Embryonic facial prominence (tissue), 1 donor: Measurements from ENCODE around the gene GTF2IRD2.
"Not testable (repeated sequence)": the region's sequence is repeated elsewhere in the genome, so short reads cannot be mapped to it uniquely, and the experiment has no call there.

Source experiments
- DNase-seq: peaks from one replicate; pipeline ENCODE4 v3.0.0-alpha.2; 2016; ENCODE audit errors: extremely low spot score

GTF2IRD2 gene

DNA sequence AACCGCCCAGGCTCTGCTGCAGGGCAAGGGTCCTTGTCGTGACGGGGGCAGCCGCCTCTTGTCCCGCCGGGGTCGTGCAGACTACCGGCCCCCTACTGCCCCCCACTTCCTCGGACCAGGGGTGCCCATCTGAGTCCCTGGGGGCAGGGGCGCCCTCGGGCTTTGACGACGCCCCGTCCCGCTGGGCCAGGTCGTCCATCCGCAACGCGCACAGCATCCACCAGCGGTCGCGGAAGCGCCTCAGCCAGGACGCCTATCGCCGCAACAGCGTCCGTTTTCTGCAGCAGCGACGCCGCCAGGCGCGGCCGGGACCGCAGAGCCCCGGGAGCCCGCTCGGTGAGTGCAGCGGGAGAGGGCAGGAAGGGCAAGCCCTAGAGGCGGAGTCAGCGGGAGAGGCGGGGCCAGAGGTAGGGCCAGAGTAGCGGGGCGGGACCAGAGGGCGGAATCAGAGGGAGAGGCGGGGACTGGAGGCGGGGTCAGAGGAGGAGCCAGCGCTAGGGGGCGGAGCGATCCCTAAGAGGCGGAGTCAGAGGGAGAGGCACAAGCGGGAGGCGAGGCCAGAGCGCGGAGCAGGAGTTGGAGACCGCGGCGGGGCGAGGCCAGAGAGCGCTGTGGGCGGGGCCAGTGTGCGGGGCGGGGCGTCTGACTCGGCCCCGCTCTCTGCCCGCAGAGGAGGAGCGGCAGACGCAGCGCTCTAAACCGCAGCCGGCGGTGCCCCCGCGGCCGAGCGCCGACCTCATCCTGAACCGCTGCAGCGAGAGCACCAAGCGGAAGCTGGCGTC lies 62.8 kb downstream of the GTF2IRD2 start:
- peak; percentile 81 for DNase-seq

DNA sequence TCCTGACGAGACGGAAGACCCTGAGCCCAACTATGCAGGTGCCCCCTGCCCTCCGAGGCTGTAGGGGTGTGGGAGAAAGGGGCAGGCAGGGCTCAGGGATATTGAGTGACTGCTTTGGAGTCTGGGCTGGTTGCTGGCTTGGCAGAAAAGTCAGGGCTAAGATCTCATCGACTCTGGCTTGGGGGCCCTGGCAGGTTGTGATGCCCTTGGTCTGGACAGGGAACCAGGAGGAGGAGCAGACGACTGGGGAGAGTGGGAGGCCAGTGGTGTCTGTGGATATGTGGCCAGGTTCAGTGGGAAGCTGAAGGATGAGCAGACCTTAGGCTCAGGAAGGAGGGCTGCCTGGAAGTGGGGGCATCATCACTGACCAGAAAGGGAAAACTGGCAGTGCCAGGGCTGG lies 67.8 kb downstream of the GTF2IRD2 start:
- not testable (repeated sequence) for DNase-seq

DNA sequence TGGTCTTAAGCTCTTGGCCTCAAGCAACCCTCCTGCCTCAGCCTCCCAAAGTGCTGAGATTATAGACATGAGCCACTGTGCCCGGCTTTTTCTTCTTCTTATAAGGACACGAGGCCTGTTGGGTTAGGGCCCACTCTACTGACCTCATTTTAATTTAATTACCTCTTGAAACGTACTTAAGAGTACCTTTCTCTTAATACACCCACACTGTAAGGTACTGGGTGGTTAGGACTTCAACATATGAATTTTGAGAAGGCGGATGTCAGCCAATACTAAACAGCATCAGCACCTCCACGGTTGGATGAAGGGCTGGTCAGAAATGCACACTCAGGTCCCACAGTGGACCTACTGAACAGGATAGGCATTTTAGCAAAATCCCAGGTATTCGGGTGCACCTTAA lies 69.7 kb downstream of the GTF2IRD2 start:
- DNase-seq: not testable (repeated sequence)

DNA sequence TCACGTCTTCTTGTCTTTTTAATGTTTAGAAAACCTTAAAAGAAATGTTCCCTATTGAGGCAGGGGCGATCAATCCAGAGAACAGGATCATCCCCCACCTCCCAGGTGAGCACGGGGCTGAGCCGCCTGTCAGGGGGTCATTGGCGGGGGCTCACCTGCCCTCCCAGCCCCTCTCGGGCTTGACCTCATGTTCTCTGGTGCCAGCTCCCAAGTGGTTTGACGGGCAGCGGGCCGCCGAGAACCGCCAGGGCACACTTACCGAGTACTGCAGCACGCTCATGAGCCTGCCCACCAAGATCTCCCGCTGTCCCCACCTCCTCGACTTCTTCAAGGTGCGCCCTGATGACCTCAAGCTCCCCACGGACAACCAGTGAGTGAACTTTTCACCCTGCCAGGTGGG lies 72.4 kb downstream of the GTF2IRD2 start:
- not testable (repeated sequence) for DNase-seq

DNA sequence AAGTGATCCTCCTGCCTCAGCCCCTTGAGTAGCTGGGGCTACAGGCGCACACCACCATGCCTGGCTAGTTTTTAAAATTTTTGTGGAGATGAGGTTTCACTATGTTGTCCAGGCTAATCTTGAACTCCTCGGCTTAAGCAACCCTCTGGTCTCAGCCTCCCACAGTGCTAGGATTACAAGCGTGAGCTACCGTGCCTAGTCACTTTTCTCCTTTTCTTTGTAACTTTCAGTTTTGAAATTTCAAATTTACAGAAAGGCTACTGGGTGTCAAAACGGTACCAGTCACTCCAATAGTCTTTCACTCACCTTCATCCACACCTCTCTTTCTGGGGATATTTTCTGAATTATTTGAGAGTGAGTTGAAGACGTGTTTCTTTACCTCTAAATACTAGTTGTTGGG lies 76.3 kb downstream of the GTF2IRD2 start:
- not testable (repeated sequence) for DNase-seq

DNA sequence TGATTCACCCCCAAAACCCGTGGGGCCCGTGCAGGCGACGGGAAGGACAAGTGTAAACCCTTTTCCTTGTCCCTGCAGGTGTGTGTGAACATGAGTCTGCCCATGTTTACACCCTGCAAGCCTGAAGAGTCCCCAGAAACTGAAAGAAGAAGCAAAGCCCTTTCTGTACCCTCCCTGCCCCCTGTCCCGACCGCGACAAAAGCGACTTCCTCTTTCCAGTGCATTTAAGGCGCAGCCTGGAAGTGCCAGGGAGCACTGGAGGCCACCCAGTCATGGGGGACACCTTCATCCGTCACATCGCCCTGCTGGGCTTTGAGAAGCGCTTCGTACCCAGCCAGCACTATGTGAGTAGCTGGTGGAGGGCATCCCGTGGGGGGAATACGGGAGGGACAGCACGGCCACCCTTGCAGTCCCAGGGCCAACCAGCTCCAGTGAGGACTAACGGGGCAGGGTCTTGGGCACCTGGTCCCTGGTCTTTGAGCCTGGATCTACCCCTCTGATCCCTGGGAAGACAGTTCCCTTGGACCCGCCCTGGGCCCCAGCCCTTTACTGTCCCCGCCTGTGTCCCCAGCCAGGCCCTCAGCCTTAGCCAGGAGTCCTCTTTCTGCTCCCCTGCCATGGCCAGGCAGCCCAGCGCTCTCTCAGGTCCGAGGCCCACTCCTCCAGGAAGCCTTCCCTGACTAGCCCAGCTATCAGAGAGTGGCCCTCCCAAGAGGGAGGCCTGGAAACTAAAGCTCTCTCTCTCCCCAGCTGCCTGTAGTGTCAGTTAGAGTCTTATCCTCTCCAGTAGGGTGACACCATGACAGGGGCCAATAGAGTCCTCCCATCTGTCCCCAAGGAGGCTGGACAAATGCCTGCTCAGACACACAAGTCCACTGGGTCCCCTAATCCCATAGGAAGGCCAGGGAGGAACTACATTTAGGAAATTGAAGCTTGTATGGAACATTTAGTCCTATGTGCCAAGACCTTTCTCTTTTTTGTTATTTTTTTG lies 77.3 kb downstream of the GTF2IRD2 start, which contains the start of gene NCF1:
TSS of gene NCF1 (plus strand) at position 252 of the 991 bp plus-strand sequence. CDS start at position 273, 21 bp downstream.
- DNase-seq: not testable (repeated sequence)

DNA sequence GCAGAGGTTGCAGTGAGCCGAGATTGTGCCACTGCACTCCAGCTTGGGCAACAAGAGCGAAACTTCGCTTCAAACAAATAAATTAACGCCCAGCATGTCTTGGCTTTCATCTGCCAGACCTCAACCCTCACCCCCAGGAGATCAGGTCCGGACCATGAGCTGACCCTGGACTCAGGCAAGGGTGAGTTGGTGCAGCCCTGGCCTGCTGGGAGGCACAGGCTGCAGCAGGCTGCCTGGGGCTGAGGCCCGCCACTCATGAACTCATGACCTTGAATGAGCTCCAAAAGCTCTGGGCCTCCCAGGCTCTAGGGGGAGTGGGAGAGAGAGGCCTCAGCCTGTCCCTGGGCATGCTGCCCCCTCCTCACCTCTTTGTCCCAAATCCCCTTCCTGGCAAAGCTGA lies 79.3 kb downstream of the GTF2IRD2 start:
- not testable (repeated sequence) for DNase-seq

DNA sequence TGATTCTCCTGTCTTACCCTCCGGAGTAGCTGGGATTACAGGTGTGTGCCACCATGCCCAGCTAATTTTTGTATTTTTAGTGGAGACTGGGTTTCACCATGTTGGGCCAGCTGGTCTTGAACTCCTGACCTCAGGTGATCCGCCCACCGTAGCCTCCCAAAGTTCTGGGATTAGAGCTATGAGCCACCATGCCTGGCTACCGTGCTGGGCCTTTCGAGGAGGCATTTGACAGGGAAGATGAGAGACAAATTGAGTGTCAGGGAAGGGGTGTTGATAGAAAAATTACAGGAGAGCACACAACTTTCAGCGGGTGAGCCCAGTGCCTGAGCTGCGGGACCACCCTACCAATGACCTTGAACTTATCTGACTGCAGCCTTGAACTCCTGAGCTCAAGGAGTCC lies 81.3 kb downstream of the GTF2IRD2 start:
- not testable (repeated sequence) for DNase-seq

DNA sequence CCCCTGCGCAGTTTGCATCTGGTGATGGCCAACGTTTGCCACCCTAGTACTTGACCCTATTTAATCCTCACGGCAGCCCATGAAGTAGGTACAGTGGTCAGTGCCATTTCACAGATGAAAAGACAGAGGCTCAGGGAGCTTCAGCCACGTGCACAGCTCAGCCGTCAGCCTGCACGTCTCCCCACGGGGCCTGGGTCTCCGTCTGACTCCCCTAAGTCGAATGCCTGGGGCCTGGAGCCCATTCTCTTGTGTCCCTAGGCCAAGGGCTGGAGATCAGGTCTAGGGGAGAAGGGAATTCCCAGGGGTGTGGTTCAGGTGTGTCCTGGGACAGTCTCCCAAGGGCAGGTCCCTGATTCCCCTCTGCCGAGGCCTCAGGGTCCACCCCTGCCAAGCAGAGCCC lies 84.4 kb downstream of the GTF2IRD2 start:
- DNase-seq: not testable (repeated sequence)

DNA sequence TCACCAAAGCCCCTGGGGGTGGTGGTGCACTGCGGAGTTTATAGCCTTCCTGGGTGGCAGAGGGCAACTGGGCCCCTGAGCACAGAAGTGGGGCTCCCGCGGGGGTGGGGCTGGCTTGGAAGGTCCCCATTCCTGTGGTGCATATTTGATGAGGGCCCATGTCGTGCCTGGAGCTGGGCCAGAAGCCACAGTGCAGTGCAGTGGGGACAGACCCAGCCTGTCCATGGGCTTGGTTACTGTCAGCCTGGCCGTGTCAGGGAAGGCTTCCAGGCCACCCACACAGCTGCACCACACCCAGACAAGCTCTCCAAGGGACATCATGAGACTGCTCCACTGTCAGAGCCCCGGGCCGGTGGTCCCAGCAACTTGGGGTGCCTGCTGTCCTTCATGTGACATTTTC lies 84.9 kb downstream of the GTF2IRD2 start:
- not testable (repeated sequence) for DNase-seq

DNA sequence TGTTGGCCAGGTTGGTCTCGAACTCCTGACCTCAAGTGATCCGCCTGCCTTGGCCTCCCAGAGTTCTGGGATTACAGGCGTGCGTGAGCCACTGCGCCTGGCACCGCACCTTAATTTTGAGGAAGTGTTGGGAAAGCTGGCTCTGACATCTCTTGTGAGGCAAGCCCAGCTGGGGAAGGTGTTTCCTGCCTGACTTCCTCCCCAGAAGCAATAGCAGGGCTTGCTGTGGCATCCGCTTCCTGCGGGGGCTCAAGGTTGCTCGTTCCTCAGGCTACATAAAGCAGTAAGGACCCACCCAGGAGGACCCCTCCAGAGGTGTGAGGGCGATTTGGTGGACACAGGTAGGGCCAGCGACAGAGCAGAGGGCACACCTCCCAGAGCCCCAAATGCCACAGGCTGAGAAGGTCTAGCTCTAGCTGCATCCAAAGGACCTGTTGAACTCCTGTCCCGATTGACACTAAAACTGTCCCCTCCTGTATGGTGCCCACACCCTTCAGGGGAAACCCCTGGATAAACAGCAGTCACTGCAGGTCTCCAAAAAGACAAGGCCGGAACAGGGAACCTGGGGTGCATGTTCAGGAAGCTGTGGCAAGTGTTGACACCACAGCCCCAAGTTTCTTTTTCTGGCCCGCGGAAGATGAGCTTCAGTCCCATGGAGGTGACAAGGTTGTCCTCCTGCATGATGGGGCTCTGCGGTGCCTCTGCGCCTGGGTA lies 86.0 kb downstream of the GTF2IRD2 start:
- not testable (repeated sequence) for DNase-seq

DNA sequence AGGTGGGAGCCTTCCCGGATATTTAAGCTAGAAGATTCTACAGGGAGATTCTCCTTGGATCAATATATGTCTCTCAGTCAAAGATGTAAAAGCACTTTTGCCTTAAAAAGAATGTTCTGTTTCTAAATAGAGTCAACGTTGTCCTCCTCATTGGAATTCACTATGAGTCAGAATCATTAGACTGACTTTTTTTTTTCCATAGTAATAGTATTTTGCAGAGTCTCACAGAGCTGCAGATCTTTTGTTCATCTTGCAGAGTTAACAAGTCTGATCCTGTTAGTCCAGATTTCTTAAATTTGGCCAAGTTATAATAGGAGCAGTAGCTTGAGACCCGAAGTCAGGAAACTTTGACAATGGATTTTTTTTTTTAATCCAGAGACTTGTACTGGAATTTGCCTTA lies 92.4 kb downstream of the GTF2IRD2 start:
- not testable (repeated sequence) for DNase-seq

DNA sequence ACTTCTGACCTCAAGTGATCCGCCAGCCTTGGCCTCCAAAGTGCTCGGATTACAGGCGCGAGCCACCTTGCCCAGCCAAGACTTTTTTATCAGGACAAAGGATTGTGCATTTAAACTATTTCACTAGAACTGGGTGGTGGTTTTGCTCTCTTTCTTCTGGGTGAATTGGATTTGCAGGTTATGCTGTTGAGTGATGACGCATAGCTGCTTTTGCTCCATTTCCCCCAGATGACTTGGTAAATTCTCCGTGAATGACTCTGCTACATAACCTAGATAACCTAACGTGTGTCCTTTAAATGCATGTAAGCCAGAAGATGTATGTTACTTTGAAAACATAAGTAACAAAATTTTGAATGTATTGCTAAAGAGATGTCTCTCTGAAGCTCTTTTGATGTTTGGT lies 93.1 kb downstream of the GTF2IRD2 start:
- DNase-seq: not testable (repeated sequence)

DNA sequence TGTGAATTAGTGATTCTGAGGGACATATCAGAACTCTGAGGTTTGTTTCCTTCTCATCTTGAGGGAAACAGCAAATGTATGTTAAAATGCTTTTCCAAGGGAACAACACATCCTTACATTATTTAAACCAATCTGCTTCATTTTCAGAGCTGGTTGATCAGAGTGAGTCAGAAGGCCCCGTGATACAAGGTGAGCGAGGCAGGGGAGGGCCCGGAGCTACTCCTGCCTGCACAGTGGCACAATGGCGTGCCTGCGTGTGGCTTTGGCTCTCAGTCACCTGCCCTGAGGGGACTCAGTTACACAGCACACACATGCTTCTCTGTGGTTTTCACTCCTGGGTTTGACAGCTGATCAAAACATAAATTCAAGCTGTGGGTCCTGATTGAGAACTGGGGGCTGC lies 94.7 kb downstream of the GTF2IRD2 start:
- DNase-seq: not testable (repeated sequence)

DNA sequence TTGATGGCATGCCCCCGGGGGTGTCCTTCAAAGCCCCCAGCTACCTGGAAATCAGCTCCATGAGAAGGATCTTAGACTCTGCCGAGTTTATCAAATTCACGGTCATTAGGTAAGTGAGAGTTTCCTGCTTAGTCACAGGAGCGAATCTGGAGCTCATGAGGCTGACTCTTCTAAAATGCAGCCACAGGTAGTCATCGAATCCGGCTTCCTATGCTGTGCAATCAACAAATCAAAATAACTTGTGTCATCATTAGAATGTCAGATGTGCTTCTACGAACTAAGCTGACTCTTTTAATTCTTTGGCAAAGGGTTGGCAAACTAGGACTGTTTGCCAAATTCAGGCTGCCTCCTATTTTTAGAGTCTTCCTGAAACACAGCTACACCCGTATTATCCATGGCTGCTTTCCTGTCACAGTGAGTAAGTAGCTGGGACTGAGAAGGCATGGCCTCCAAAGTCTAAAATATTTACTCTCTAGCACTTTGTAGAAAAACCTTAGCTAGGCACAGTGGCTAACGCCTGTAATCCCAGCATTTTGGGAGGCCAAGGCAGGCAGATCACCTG lies 97.4 kb downstream of the GTF2IRD2 start:
- DNase-seq: not testable (repeated sequence)
